Motor neuron (in vitro differentiated cells): ENCODE data around the gene RECQL5. TPM values are rescaled to one million over a fixed set of nuclear protein-coding genes. Genes with fewer than 3 reads are reported as not detected.

ENCODE experiments used
- ATAC-seq, 8 experiments: fragments of 200-7000 bp; cut with Tn5 transposase; replicated peaks in 6 of 8; 2 replicates each; pipeline ENCODE4 v1.8.0; 2021; ENCODE audit warnings: mild to moderate bottlenecking in 8 of 8, moderate library complexity in 8 of 8
- H3K27ac ChIP-seq, 2 donors: fragments of 250-450 bp; sonication (Bioruptor Pico); 2 replicates each; pipeline ENCODE4 v1.9.0; 2021; ENCODE audit warnings: antibody characterized with exemption in 2 of 2, mild to moderate bottlenecking in 2 of 2, moderate library complexity in 1 of 2
- H3K4me1 ChIP-seq, 2 donors: fragments of 250-450 bp; sonication (Bioruptor Pico); replicated peaks in 1 of 2; 2 replicates each; pipeline ENCODE4 v1.6.1; 2021; ENCODE audit warnings: antibody characterized with exemption in 2 of 2, mild to moderate bottlenecking in 2 of 2, moderate library complexity in 1 of 2
- H3K4me3 ChIP-seq, 5 donors: fragments of 250-450 bp; sonication (Bioruptor Pico); 2 replicates each; pipeline ENCODE4 v1.9.0; 2021; ENCODE audit warnings: antibody characterized with exemption in 5 of 5, mild to moderate bottlenecking in 5 of 5, moderate library complexity in 4 of 5
- WGBS, 10 experiments: fragments of 450-650 bp; shearing (Covaris generic); methylation state at CpG; one replicate each; pipeline ENCODE4 v1.0.0; 2022; 5-methylcytosine and 5-hydroxymethylcytosine counted together
- in situ Hi-C, 9 experiments: fragments of 400-800 bp; cut with MboI; loops; one replicate each; pipeline ENCODE4 v1.15.0; 2021; ENCODE audit warnings: low sequenced_read_pairs in 9 of 9, low pct_unique_long_range_greater_than_20kb in 2 of 9; ENCODE audit not compliant: unreplicated experiment in 9 of 9
- total RNA-seq, 8 experiments: library from RNA; unstranded; fragments of 300-600 nt; gene quantifications; 2 replicates each; pipeline versions ENCODE4 v1.2.3 to v1.2.4, GENCODE V29; 2022

Gene RECQL5
- 10 to 100 TPM; 12.6 to 58.3 (median 22.8) TPM for total RNA-seq

DNA sequence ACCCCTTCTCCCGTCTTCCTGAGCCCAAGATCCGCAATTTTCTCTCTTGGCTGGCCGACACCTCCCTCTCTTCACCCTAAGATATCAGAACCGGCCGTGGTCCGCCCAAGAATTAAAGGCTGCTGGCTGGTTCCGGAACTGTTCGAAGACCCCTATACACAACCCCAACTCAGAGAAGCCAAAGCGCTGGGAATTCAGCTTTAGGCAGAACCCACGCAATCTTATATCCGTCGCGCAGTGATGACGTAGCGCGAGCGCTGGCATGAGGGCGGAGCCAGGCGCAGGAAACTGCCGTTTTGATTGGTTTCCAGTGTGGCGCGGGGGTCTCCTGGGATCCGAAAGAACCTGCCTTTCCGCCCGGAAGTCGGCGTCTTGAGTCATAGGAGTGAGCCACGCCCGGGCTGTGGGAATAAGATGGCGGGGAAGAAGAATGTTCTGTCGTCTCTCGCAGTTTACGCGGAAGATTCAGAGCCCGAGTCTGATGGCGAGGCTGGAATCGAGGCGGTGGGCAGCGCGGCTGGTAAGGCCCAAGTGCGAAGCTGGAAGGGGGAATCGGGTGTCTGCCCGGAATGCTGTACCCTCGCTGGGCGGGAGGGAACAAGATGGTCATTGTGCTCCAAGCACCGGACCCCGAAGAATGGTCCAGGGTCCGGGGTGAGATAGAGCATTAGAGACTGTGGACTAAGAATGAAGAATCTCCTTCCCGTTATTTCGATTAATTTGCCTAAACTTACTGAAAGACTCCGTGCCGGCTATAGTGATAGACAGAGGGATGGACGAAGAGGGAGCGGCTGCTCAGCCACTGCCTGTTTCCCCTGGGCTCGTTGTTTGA lies at the start of gene RECQL5, which contains the start of gene SAP30BP:
Gene RECQL5, minus strand, starts transcription at position 196 of the 832 bp plus-strand sequence. CDS start 597 bp downstream, outside the sequence.
Gene SAP30BP, plus strand, starts transcription at position 380 of the 832 bp plus-strand sequence. Its CDS starts 35 bp downstream, at position 415.
- Histone ChIP-seq H3K27ac (peak within 1 kb of the TSS; percentile 77 to 93), H3K4me3 (peak within 1 kb of the TSS; percentile 82 to 95 (median 89)), H3K4me1 (peaks cover 13 to 14% of the 10 kb centered on the region in 2 donors)
- in situ Hi-C loops, result no loop called here
- 0 to 5% (median 1%) methylated on average over 5 to 31 of the region's 55 CpGs; no CpG with 5 or more reads in 1 of the 10 experiments for WGBS, 10 experiments
- peak; percentile 98 to 100 (median 100) for ATAC-seq

DNA sequence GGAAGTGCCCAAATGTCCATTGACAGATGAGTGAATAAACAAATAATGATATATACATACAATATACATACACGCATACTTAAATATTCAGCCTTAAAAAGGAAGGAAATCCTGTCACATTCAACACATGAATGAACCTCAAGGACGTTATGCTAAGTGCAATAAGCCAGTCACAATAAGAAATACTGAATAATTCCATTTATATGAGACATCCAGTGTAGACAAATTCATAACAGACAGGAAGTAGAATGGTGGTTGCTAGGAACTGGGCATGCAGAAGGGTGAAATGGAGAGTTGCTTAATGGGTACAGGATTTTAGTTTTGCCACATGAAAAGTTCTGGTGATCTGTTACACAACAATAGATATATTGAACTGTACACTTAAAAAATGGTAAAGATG lies 45.5 kb upstream of the RECQL5 start:
- Histone ChIP-seq H3K4me3 (no peak overlapping the region), H3K27ac (no peak overlapping the region), H3K4me1 (no peaks in the 10 kb centered on the region)
- in situ Hi-C loops, result no loop called here
- 0 to 80% (median 7%) methylated on average over 1 to 2 of the region's 2 CpGs; no CpG with 5 or more reads in 6 of the 10 experiments for WGBS, 10 experiments
- peak in 3 of 8 experiments; percentile 70 to 88 (median 84) for ATAC-seq

DNA sequence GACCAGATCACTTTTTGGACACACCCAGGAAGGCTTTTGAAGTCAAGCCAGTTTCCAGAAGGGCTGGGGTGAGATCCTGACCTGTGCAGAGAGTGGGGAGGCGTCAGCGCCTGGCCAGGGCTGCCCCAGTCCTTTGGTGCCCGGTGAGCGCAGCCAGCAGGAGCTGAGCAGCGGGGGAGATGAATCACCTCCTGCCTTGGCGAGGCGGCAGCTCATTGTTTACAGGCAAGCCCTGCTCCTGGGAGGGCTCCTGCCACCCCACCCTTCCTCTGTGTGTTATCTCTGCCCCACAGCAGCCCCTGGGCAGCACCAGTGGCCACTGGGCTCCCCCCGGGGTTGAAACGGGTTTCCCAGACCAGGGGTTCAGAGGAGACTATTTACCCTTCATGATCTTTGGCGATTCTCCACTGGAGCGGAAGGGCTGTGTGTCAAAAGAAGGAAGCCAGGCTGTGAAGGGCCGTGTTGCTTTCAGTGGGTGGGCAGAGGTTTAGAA lies 40.2 kb upstream of the RECQL5 start:
- 20 to 94% (median 80%) methylated on average over 1 to 10 of the region's 12 CpGs; no CpG with 5 or more reads in 4 of the 10 experiments for WGBS, 10 experiments
- Histone ChIP-seq H3K4me1 (no peaks in the 10 kb centered on the region), H3K27ac (no peak overlapping the region), H3K4me3 (no peak overlapping the region)
- ATAC-seq, result peak in 5 of 8 experiments; percentile 12 to 87 (median 36)
- in situ Hi-C loops, result no loop called here

DNA sequence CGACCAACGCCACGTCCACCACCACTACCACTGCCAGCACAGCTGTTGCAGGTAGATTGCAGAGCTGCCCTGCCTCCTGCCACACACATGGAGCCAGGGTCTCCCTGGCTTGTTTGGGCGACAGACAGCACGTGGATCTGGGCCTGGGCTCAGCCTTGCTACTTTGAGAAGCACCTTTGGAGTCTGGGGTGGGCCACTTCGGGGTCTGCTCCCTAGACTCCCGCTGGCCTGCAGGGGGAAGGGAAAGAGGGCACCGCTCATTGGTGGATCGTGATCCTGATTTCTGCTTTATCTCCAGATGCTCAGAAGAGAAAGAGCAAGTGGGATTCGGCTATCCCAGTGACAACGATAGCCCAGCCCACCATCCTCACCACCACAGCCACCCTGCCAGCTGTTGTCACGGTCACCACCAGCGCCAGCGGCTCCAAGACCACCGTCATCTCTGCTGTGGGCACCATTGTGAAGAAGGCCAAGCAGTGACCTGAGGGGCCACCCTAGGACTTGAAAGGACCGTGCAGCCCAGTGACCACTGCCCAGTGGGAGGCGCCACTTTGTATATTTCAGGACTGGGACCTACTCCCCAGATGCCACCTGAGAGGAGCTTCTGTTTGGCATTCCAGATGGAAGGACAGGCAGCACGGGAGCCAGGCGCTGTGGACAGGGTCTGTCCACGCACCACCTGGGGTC lies 39.2 kb upstream of the RECQL5 start:
- in situ Hi-C loops, result no loop called here
- Histone ChIP-seq H3K4me1 (no peaks in the 10 kb centered on the region), H3K27ac (no peak overlapping the region), H3K4me3 (no peak overlapping the region)
- WGBS, 10 experiments, result 94 to 100% methylated on average over 3 of the region's 20 CpGs; no CpG with 5 or more reads in 8 of the 10 experiments
- ATAC-seq, result peak in 3 of 8 experiments; percentile 6 to 21 (median 18)

DNA sequence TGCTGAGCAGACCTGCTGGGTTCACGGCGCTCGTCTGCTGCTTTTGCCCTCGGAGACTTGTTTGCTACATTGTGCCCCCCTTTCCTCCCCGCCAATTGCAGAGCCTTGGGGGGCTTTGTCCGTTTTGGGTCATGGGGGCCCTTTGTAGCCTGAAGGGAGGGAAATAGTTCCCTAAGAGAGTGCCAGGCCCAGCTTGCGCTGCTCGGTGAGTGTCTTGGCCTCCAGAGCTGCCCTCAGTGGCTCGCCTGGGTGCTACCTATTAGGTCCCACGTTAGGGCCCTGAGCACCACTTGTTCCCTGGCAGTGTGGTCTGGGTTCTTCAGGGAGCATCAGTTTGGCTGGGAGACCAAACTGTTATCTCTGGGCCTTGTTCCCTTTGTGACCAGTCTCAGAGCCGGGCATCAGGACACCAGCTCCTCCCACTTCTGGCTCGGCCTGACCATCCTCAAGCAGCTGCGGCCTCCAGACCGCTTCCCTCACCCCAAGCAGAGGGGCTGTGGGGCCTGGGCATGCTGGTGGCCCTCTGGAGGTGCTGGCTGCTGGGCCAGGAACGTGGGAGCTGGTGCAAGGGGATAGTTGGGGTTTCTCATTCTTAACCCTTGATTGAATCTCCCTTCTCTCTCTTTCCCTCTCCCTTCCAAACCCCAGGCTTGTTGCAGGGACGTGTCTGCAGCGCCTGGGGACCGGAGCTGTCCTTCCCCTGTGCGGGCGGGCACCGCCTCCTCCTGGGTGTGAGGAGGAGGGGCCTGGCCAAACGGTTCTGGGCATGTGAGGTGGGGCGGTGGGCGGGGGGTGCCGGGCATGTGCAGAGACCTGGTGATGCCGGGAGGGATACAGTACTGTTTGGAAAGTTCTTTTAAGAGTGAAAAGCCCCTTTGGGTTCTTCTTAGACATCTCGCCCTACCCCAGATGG lies 38.3 kb upstream of the RECQL5 start:
- Histone ChIP-seq H3K4me1 (no peaks in the 10 kb centered on the region), H3K4me3 (no peak overlapping the region), H3K27ac (no peak overlapping the region)
- in situ Hi-C loops, result no loop called here
- WGBS, 10 experiments, result 60 to 100% (median 83%) methylated on average over 1 to 7 of the region's 27 CpGs; no CpG with 5 or more reads in 6 of the 10 experiments
- no peak for ATAC-seq

DNA sequence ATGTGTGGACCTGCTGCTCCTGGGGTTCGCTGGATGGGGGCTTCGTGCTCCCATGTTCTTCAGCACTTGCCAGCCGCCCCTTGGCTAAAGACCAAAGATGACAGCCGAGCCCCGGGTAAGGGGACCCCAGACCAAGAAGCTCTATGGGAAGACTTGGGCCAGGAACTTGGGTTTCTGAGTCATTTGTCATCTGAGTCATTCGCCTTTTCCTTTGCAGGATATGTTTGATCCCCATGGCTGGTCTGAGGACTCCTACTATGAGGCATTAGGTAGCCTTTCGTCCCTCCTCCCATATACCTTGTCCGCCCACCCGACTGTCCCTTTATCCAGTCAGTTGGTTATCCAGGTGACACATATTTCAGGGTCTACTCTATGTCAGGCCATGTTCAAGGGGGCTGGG lies 36.6 kb upstream of the RECQL5 start:
- WGBS, 10 experiments, result 73 to 100% (median 98%) methylated on average over 1 to 8 of the region's 9 CpGs; no CpG with 5 or more reads in 3 of the 10 experiments
- Histone ChIP-seq H3K4me1 (no peaks in the 10 kb centered on the region), H3K27ac (no peak overlapping the region), H3K4me3 (no peak overlapping the region)
- ATAC-seq, result no peak
- in situ Hi-C loops, result no loop called here

DNA sequence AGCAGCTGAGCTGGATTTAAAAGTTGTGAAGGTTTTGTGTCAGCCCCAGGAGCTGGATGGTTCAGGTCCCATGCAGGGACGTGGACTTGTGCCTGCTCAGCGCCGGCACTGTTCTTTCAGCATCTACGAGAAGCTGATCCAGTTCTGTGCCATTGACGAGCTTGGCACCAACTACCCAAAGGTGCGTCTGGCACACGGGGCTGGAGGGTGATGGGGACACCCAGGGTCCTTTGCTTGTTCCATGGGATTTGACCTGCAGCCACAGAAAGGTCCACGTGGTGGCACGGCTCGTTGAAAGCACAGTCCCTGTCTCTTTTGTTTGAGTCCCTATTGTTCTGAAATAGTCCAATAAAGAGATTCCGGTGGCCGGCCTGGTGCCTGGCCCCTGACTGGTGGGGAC lies 36.2 kb upstream of the RECQL5 start:
- no peak overlapping the region for H3K27ac ChIP-seq
- H3K4me1 ChIP-seq, result no peaks in the 10 kb centered on the region

DNA sequence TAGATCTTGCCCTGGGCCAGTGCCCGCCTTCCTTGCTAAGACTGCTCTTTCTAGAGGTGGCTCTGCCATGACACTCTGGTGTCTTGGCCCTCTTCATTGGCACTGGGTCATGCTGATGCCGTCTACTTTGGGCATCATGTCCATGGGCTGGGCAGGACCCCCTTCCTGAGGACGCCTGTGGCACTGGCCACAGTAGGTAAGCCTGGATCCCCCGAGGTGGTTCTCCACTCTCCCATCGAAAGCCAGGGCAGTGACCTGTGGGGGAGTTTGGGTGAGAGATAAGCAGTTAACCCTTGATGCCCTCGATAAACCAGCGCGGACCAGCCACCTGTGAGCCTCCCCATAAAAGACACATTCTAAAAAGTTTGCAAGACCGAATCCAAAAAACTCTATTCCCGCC lies 34.3 kb upstream of the RECQL5 start:
- no peaks in the 10 kb centered on the region for H3K4me1 ChIP-seq
- in situ Hi-C loops, result no loop called here
- 80 to 100% (median 95%) methylated on average over 2 to 9 of the region's 10 CpGs; no CpG with 5 or more reads in 3 of the 10 experiments for WGBS, 10 experiments
- H3K27ac ChIP-seq, result no peak overlapping the region
- no peak overlapping the region for H3K4me3 ChIP-seq
- no peak for ATAC-seq

More for the DNA sequence above, 36.2 kb upstream of the RECQL5 start:
- in situ Hi-C loops, result no loop called here
- no peak for ATAC-seq
- H3K4me3 ChIP-seq, result no peak overlapping the region
- WGBS, 10 experiments, result 75 to 100% (median 90%) methylated on average over 2 to 5 of the region's 12 CpGs; no CpG with 5 or more reads in 3 of the 10 experiments

DNA sequence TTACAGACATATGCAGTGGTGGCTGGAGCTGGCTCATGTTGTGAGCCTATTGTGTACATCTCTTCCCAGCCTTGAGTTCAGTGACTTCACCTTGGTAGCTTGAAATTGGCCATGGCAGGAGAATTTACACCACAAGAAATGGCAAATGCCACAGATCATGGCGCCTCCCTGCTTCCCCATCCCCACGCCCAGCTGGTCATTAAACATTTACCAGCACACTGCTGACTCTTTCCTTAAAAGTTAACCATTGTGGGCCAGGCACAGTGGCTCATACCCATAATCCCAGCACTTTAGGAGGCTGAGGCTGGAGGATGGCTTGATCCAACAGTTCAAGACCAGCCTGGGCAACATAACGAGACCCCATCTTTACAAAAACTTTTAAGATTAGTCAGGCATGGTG lies 31.7 kb upstream of the RECQL5 start:
- 100% methylated on average over 1 of the region's 3 CpGs; no CpG with 5 or more reads in 5 of the 10 experiments for WGBS, 10 experiments

DNA sequence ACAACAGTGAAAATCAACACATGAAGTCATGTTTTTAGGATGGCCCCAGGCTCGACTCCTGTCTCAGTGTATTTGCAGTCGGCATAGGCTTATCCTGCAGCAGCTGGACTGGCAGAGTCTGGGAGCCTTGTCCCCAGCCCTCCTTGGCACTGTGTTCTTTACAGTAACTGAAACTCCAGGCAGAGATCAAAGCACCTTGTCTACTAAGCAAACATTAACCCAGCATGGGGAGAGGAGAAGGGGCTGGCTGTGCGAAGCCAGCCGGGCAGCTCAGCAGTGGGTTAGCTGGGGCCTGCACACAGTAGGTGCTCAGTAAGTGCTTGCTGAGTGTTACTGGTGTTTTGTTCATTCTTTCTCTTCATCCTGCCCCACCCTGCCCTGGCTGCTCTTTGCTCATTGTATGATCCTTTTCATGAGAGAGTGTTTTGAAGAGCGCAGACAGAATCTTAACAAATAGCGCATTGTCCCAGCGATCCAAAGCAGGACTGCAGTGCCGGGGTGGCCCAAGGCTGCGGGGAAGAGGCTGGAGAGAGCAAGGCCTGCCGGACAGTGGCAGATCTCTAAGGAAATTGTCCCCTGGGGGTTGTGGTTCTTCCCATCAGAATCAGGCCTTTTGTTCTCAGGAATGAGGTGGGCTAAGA lies 30.8 kb upstream of the RECQL5 start:
- no peaks in the 10 kb centered on the region for H3K4me1 ChIP-seq
- 63 to 100% (median 80%) methylated on average over 1 to 8 of the region's 10 CpGs; no CpG with 5 or more reads in 3 of the 10 experiments for WGBS, 10 experiments
- in situ Hi-C loops, result no loop called here
- H3K4me3 ChIP-seq, result no peak overlapping the region
- peak in 2 of 8 experiments; percentile 4 to 40 for ATAC-seq
- no peak overlapping the region for H3K27ac ChIP-seq

More for the DNA sequence above, 31.7 kb upstream of the RECQL5 start:
- Histone ChIP-seq H3K4me1 (no peaks in the 10 kb centered on the region), H3K27ac (no peak overlapping the region), H3K4me3 (no peak overlapping the region)
- no peak for ATAC-seq
- in situ Hi-C loops, result no loop called here

DNA sequence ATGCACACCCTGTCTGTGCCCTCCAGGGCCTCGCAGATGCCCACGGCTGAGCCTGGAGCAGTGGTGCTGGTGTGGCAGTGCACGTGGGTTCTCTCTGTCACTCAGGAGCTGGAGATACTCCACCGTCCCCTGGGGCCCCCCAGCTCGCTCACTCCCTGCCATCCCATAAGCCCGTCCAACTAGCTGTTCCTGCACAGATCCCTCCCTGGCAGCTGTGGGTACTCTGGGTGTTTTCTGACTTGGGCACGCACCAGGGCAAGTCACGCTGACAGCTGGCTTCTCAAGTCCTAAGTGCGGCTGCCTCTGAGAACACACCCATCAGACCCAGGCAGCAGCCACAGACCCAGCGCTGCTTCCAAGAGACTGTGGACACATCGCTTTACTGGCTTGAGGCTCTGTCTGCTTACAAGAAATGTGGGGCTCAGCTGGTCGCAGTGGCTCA lies 28.9 kb upstream of the RECQL5 start:
- Histone ChIP-seq H3K4me1 (peaks cover 2 to 7% of the 10 kb centered on the region in 2 donors), H3K4me3 (no peak overlapping the region), H3K27ac (no peak overlapping the region)
- in situ Hi-C loops, result no loop called here
- no peak for ATAC-seq
- 0 to 100% (median 100%) methylated on average over 1 to 3 of the region's 12 CpGs; no CpG with 5 or more reads in 4 of the 10 experiments for WGBS, 10 experiments
